OCI-LY1 (cell line): ENCODE measurements around the gene TMBIM4.

ENCODE experiments used
- CTCF ChIP-seq: fragments of 200-600 bp; sonication (generic), shearing (Covaris generic); IDR thresholded peaks from 2 replicates; pipeline ENCODE4 v1.5.1; 2017; ENCODE audit warnings: mild to moderate bottlenecking, antibody characterized with exemption, low read length, moderate library complexity, mixed read lengths
- EZH2 ChIP-seq: fragments of 200-600 bp; sonication (generic), shearing (Covaris generic); IDR thresholded peaks from 2 replicates; pipeline ENCODE4 v1.8.0; 2017; ENCODE audit warnings: borderline replicate concordance, mixed run types, mild to moderate bottlenecking, antibody characterized with exemption, low read length, moderate library complexity, mixed read lengths

- TF ChIP-seq CTCF (no peak), EZH2 (no peak)
Observed at GRCh38 chr12:66187821-66188220, 18.0 kb upstream of the TMBIM4 start.
